Prostate gland (tissue), 2 donors: ENCODE data around the gene FAM174C. TPM values are rescaled to one million over a fixed set of nuclear protein-coding genes. Genes with fewer than 3 reads are reported as not detected.

ENCODE experiments used
- DNase-seq: peaks from one replicate; pipeline ENCODE4 v3.0.0-alpha.2; 2019; ENCODE audit warnings: low spot score
- H3K27ac ChIP-seq, 2 donors: fragments of 200-600 bp; sonication (generic); 2 replicates each; pipeline ENCODE4 v1.5.1; 2017 to 2019
- H3K27me3 ChIP-seq: fragments of 200-600 bp; sonication (generic); replicated peaks from 2 replicates; pipeline ENCODE4 v1.5.1; 2019; ENCODE audit not compliant: insufficient read depth
- H3K36me3 ChIP-seq, 2 donors: fragments of 200-600 bp; sonication (generic); 1 replicate in 1 of 2; 2 replicates in 1 of 2; pipeline versions ENCODE4 v1.5.1 to v1.8.1; 2017 to 2019
- H3K4me1 ChIP-seq: fragments of 200-600 bp; sonication (generic); replicated peaks from 2 replicates; pipeline ENCODE4 v1.5.1; 2019
- H3K4me3 ChIP-seq, 2 donors: fragments of 200-600 bp; sonication (generic); 2 replicates each; pipeline ENCODE4 v1.5.1; 2017 to 2019
- H3K9me3 ChIP-seq: fragments of 200-600 bp; sonication (generic); 2 replicates; pipeline ENCODE4 v1.5.1; 2017
- POLR2A ChIP-seq: fragments of 450-650 bp; IDR thresholded peaks from one replicate; pipeline ENCODE4 v1.6.1; 2016; ENCODE audit warnings: antibody characterized with exemption, mild to moderate bottlenecking
- POLR2AphosphoS5 ChIP-seq: sonication (generic); formaldehyde crosslinking; IDR thresholded peaks from one replicate; pipeline ENCODE4 v1.6.1; 2017; ENCODE audit warnings: antibody characterized with exemption
- WGBS: methylation state at CpG from one replicate; pipeline ENCODE4 v1.1.5; 2018; 5-methylcytosine and 5-hydroxymethylcytosine counted together
- intact Hi-C: fragments of 100-400 bp; cut with DNase I; formaldehyde crosslinking; loops from one replicate; pipeline ENCODE4 v1.14.2; 2022
- total RNA-seq, 2 donors: library from RNA; depleted of rRNA; stranded (reverse); fragments of >200 nt; gene quantifications; one replicate each; pipeline ENCODE4 v1.1.0, GENCODE V29; 2016
- TF ChIP-seq, protein P1 (sequence below), 4 experiments: fragments of 200-600 bp in 2 of 4; fragments of 450-650 bp in 2 of 4; sonication (generic) in 2 of 4; IDR thresholded peaks; 1 replicate in 3 of 4; 2 replicates in 1 of 4; pipeline ENCODE4 v1.5.1; 2016 to 2019; ENCODE audit warnings: antibody characterized with exemption in 4 of 4, mild to moderate bottlenecking in 2 of 4, moderate library complexity in 2 of 4

The FAM174C gene
- total RNA-seq, 2 donors from 2014 or later = 95.1 to 98.7 TPM

DNA sequence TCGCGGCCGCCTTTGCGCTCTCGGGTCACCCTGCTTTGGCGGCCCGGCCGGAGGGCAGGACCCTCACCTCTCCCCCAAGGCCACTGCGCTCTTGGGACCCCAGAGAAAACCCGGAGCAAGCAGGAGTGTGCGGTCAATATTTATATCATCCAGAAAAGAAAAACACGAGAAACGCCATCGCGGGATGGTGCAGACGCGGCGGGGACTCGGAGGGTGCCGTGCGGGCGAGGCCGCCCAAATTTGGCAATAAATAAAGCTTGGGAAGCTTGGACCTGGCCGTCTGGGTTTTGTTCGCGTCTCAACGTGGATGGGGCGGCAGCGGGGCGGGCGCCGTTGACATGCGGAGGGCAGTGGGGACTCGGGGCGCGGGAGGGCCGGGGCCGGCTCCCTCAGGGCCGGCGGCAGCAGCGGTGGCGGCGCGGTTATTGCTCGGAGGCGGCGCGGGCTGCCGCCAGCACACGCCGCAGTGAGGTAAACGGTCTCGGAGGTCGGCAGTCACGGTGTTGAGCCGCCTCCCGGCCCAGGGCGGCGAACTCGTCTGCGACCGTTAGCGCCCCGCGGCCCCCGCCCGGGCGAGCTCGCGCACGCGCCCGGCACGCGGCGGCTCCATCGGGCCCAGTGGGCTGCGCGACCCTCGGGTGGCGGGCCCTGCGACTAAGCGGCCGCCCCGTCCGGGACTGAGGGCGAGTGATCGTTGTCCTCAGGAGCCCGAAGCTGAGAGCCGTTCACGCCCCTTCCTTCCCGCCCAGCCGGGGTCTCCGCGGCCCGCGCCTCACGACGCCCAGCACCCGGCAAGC lies 47.0 kb upstream of the FAM174C start:
- Histone ChIP-seq H3K36me3 (peaks cover 0 to 10% of the 10 kb centered on the region in 2 donors), H3K9me3 (no peaks in the 10 kb centered on the region), H3K27me3 (no peaks in the 10 kb centered on the region), H3K27ac (no peak overlapping the region), H3K4me1 (no peaks in the 10 kb centered on the region), H3K4me3 (no peak overlapping the region)
- TF ChIP-seq, protein P1, sequence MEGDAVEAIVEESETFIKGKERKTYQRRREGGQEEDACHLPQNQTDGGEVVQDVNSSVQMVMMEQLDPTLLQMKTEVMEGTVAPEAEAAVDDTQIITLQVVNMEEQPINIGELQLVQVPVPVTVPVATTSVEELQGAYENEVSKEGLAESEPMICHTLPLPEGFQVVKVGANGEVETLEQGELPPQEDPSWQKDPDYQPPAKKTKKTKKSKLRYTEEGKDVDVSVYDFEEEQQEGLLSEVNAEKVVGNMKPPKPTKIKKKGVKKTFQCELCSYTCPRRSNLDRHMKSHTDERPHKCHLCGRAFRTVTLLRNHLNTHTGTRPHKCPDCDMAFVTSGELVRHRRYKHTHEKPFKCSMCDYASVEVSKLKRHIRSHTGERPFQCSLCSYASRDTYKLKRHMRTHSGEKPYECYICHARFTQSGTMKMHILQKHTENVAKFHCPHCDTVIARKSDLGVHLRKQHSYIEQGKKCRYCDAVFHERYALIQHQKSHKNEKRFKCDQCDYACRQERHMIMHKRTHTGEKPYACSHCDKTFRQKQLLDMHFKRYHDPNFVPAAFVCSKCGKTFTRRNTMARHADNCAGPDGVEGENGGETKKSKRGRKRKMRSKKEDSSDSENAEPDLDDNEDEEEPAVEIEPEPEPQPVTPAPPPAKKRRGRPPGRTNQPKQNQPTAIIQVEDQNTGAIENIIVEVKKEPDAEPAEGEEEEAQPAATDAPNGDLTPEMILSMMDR (IDR thresholded peaks at IDR 0.05) = no peak
- TF ChIP-seq POLR2AphosphoS5 (no peak), POLR2A (no peak)
- no peak for DNase-seq
- WGBS = 95% methylated on average over 100 of the region's 100 CpGs
- intact Hi-C loops = no loop called here

- peaks cover 0 to 10% of the 10 kb centered on the region in 2 donors for H3K36me3 ChIP-seq
- H3K9me3 ChIP-seq = no peaks in the 10 kb centered on the region
- no peaks in the 10 kb centered on the region for H3K27me3 ChIP-seq
- TF ChIP-seq POLR2AphosphoS5 (no peak), POLR2A (no peak)
- TF ChIP-seq, protein P1 (IDR thresholded peaks at IDR 0.05) = no peak
- 96% methylated on average over 135 of the region's 158 CpGs for WGBS
- no peaks in the 10 kb centered on the region for H3K4me1 ChIP-seq
- no peak for DNase-seq
- intact Hi-C loops = no loop called here
- H3K4me3 ChIP-seq = no peak overlapping the region
- no peak overlapping the region for H3K27ac ChIP-seq
These were observed 46.0 kb upstream of the FAM174C start for GRCh38 chr19:1229056-1229923.

GRCh38 chr19:1229924-1230782 lies 45.2 kb upstream of the FAM174C start:
- intact Hi-C loops = no loop called here
- no peak for TF ChIP-seq POLR2A
- TF ChIP-seq, protein P1 (IDR thresholded peaks at IDR 0.05) = no peak
- TF ChIP-seq POLR2AphosphoS5 = no peak
- Histone ChIP-seq H3K36me3 (peaks cover 0 to 10% of the 10 kb centered on the region in 2 donors), H3K4me1 (no peaks in the 10 kb centered on the region), H3K27me3 (no peaks in the 10 kb centered on the region), H3K9me3 (no peaks in the 10 kb centered on the region), H3K4me3 (no peak overlapping the region), H3K27ac (no peak overlapping the region)
- no peak for DNase-seq
- WGBS = 88% methylated on average over 52 of the region's 61 CpGs

DNA sequence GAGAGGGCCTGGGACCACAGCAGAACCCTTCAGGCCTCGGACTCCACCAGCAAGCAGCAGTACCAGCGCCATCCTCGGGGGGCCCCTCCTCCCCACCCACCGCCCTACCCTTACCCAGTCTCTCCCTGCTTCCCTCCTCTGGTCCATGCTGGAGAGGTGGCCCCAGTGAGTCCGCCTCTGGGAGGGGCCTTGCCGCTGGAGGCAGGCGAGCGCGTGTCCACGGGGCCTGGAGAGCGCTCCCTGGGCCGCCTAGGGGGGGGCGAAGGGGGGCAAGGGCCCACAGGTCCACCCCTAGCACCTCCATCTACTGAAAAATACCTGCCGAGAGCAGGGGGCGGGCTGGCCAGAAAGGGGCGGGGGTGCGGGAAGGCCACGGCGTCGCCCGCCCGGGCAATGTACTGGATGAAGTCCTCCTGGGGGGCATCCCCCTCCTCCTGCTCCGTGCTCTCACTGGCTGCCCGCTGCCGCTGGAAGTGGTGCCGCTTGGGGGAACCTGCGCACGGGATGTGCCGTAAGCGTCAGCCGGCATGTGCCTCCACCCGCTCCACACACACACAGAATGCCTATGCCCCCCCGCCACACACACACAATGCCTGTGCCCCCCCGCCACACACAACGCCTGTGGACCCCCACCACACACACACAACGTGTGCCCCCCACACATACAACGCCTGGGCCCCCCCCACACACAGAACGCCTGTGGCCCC lies 44.4 kb upstream of the FAM174C start:
- no peaks in the 10 kb centered on the region for H3K4me1 ChIP-seq
- no peaks in the 10 kb centered on the region for H3K9me3 ChIP-seq
- TF ChIP-seq, protein P1 (IDR thresholded peaks at IDR 0.05) = no peak
- WGBS = 78% methylated on average over 35 of the region's 38 CpGs
- peaks cover 0 to 10% of the 10 kb centered on the region in 2 donors for H3K36me3 ChIP-seq
- intact Hi-C loops = no loop called here
- no peak overlapping the region for H3K27ac ChIP-seq
- H3K4me3 ChIP-seq = no peak overlapping the region
- H3K27me3 ChIP-seq = no peaks in the 10 kb centered on the region
- DNase-seq = no peak
